PC-9 (cell line): ENCODE measurements around the gene RAB31.

ENCODE experiments used
- EZH2 ChIP-seq: fragments of 200-600 bp; sonication (generic); IDR thresholded peaks from 2 replicates; pipeline ENCODE4 v1.8.0; 2017; ENCODE audit warnings: antibody characterized with exemption, low read depth
- TF ChIP-seq, protein P1 (sequence below): fragments of 200-600 bp; sonication (generic); conservative IDR thresholded peaks from 2 replicates; pipeline ENCODE4 v1.6.1; 2017; ENCODE audit warnings: mixed run types, antibody characterized with exemption, mild to moderate bottlenecking, moderate library complexity

DNA sequence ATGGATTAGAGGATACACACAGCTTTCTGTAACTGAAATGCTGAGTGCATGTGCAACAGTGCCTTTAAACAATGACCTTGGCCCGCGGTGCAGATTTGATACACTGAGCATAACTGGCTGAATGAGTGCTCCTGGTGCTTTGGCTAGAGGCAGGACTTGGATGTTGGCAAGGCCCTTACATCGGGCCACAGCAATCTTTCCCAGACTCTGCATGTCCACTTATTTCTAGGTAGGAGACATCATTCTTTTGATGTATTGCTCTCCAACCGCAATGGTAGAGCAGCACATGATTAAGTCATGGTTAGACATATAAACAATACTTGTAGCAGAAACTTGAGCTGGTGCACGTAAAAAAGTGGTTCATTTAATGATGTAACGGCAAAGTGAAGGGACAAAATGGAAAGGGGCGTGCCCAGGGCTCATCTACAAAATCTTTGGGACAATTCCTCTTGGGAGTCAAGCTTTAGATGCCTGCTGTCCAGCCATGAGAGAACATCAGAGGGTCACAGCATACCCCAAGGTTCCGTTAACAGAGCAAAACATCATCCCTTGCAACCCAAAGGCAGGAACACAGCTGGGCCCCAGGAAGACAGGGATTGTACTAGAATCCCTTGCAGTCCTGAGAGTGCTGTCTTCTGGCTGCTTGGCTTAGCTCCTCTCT lies 43.4 kb downstream of the RAB31 start:
- TF ChIP-seq, protein P1, sequence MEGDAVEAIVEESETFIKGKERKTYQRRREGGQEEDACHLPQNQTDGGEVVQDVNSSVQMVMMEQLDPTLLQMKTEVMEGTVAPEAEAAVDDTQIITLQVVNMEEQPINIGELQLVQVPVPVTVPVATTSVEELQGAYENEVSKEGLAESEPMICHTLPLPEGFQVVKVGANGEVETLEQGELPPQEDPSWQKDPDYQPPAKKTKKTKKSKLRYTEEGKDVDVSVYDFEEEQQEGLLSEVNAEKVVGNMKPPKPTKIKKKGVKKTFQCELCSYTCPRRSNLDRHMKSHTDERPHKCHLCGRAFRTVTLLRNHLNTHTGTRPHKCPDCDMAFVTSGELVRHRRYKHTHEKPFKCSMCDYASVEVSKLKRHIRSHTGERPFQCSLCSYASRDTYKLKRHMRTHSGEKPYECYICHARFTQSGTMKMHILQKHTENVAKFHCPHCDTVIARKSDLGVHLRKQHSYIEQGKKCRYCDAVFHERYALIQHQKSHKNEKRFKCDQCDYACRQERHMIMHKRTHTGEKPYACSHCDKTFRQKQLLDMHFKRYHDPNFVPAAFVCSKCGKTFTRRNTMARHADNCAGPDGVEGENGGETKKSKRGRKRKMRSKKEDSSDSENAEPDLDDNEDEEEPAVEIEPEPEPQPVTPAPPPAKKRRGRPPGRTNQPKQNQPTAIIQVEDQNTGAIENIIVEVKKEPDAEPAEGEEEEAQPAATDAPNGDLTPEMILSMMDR: no peak
- no peak for TF ChIP-seq EZH2
